ENCODE results near the gene RBSN. TPM values are rescaled to one million over a fixed set of nuclear protein-coding genes. Genes with fewer than 3 reads are reported as not detected.

RBSN gene
- polyA plus RNA-seq, 3 donors from 2014 or later, result 3.6 to 16.3 (median 11.1) TPM

DNA sequence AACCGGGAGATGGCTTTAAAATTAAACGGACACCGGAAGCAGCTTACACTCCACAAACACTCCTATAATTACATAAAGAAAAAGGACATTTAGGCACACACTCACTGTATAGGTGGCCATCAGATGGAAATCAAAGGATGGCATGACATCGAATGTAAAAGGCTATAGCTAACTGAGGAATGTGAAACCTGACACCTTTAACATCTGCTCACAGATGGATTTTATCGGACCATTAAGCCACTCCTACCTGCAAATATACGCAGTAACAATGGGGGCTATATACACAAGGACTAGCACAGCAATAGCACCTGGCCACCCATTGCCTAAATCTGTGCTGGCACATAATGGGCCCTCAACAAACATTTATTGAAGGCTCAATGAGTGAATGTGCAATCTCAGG, 14.5 kb upstream of the RBSN start:
- peaks cover 4 to 10% (median 7%) of the 10 kb centered on the region in 3 donors for H3K27me3 Mint-ChIP-seq (ENCODE audit: low read depth in 3 of 3)
- H3K27ac Mint-ChIP-seq, result no peak overlapping the region
- DNase-seq, result no peak
- no peaks in the 10 kb centered on the region for H3K9me3 Mint-ChIP-seq
- no peak overlapping the region for H3K4me3 Mint-ChIP-seq
- no peaks in the 10 kb centered on the region for H3K36me3 Mint-ChIP-seq
- no peaks in the 10 kb centered on the region for H3K4me1 Mint-ChIP-seq

GRCh38 chr3:15112011-15112410, 13.1 kb upstream of the RBSN start:
- H3K9me3 Mint-ChIP-seq, result no peaks in the 10 kb centered on the region
- H3K4me3 Mint-ChIP-seq, result no peak overlapping the region
- no peak overlapping the region for H3K27ac Mint-ChIP-seq
- H3K36me3 Mint-ChIP-seq, result no peaks in the 10 kb centered on the region
- peaks cover 0 to 3% of the 10 kb centered on the region in 2 donors for H3K4me1 Mint-ChIP-seq
- DNase-seq, result no peak
- H3K27me3 Mint-ChIP-seq (ENCODE audit: low read depth in 3 of 3), result peaks cover 2 to 7% (median 5%) of the 10 kb centered on the region in 3 donors

- Mint-ChIP-seq H3K36me3 (no peaks in the 10 kb centered on the region), H3K27me3 (ENCODE audit: low read depth in 3 of 3) (peaks cover 3 to 6% (median 4%) of the 10 kb centered on the region in 3 donors), H3K4me3 (no peak overlapping the region), H3K27ac (no peak overlapping the region), H3K4me1 (peaks cover 0 to 3% of the 10 kb centered on the region in 2 donors), H3K9me3 (no peaks in the 10 kb centered on the region)
- no peak for DNase-seq
Measured at GRCh38 chr3:15110206-15110605, 11.3 kb upstream of the RBSN start.

GRCh38 chr3:15108869-15109268, 9.9 kb upstream of the RBSN start:
- Mint-ChIP-seq H3K27me3 (ENCODE audit: low read depth in 3 of 3) (peaks cover 3 to 5% (median 4%) of the 10 kb centered on the region in 3 donors), H3K4me1 (peaks cover 0 to 3% of the 10 kb centered on the region in 2 donors), H3K9me3 (no peaks in the 10 kb centered on the region), H3K4me3 (no peak overlapping the region), H3K27ac (no peak overlapping the region), H3K36me3 (no peaks in the 10 kb centered on the region)
- DNase-seq, result no peak

DNA sequence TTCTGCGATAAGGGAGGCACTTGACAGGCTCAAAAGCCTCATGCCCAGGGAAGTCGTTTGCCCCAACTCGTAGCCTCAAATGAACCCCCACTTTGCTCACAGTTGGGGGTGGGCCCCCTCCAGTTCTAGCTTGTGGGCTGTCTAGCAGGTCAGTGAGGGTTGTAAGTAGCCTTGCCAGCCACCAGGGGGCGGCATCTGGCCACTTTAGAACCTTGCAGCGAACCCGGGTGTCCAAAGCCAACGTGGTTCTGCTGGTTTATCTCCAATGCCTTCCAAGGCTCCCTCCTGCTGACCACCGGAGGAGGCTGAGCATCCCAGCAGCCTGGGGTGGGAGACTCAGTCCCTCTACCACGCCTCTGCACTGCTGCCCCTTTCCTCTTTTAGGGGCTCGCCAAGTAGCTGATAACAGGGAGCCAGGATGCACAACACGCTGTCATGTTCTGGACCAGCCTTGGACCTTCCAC, 9.2 kb upstream of the RBSN start:
- peak; percentile 66 to 73 (median 71) for DNase-seq
- Mint-ChIP-seq H3K36me3 (no peaks in the 10 kb centered on the region), H3K27ac (peak overlapping the region in 2 of 6 donors; percentile 30 to 59), H3K27me3 (ENCODE audit: low read depth in 3 of 3) (peaks cover 3 to 5% (median 4%) of the 10 kb centered on the region in 3 donors), H3K4me1 (peaks cover 0 to 3% of the 10 kb centered on the region in 2 donors), H3K9me3 (no peaks in the 10 kb centered on the region), H3K4me3 (no peak overlapping the region)

- Mint-ChIP-seq H3K4me3 (no peak overlapping the region), H3K4me1 (peaks cover 0 to 3% of the 10 kb centered on the region in 2 donors), H3K27ac (peak overlapping the region in 1 of 6 donors; percentile 40), H3K36me3 (no peaks in the 10 kb centered on the region), H3K9me3 (no peaks in the 10 kb centered on the region), H3K27me3 (ENCODE audit: low read depth in 3 of 3) (peaks cover 3 to 5% (median 5%) of the 10 kb centered on the region in 3 donors)
- DNase-seq, result no peak
Measured at GRCh38 chr3:15107075-15107947, 8.4 kb upstream of the RBSN start.

- Mint-ChIP-seq H3K27ac (no peak overlapping the region), H3K4me1 (peaks cover 18 to 23% of the 10 kb centered on the region in 2 donors), H3K4me3 (no peak overlapping the region), H3K9me3 (no peaks in the 10 kb centered on the region), H3K27me3 (ENCODE audit: low read depth in 3 of 3) (peaks cover 16 to 29% (median 26%) of the 10 kb centered on the region in 3 donors), H3K36me3 (no peaks in the 10 kb centered on the region)
- no peak for DNase-seq
Measured at GRCh38 chr3:15102836-15103235, 3.9 kb upstream of the RBSN start.

DNA sequence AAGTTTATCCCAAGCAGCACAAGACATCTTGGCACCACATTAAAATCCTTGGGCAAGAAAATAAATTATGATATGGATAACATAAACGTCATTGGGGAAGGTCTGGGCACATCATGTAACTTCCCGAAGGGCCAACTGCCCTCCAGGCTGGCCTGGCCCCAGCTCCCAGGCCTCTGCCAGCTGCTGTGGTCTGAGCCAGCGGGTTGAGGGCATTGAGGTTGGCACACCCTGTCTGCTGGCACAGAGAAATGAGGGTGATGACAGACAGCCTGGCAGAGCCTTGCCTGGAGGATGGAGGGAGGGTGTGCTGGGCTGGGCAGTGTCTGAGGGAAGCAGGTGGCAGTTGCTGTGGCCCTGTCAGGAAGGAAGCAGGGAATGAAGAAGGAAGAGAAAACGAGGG, 3.3 kb upstream of the RBSN start:
- Mint-ChIP-seq H3K27ac (no peak overlapping the region), H3K9me3 (no peaks in the 10 kb centered on the region), H3K36me3 (no peaks in the 10 kb centered on the region), H3K27me3 (ENCODE audit: low read depth in 3 of 3) (peaks cover 17 to 30% (median 28%) of the 10 kb centered on the region in 3 donors), H3K4me3 (peak overlapping the region in 2 of 5 donors; percentile 26 to 33), H3K4me1 (peaks cover 23 to 28% of the 10 kb centered on the region in 2 donors)
- DNase-seq, result no peak

DNA sequence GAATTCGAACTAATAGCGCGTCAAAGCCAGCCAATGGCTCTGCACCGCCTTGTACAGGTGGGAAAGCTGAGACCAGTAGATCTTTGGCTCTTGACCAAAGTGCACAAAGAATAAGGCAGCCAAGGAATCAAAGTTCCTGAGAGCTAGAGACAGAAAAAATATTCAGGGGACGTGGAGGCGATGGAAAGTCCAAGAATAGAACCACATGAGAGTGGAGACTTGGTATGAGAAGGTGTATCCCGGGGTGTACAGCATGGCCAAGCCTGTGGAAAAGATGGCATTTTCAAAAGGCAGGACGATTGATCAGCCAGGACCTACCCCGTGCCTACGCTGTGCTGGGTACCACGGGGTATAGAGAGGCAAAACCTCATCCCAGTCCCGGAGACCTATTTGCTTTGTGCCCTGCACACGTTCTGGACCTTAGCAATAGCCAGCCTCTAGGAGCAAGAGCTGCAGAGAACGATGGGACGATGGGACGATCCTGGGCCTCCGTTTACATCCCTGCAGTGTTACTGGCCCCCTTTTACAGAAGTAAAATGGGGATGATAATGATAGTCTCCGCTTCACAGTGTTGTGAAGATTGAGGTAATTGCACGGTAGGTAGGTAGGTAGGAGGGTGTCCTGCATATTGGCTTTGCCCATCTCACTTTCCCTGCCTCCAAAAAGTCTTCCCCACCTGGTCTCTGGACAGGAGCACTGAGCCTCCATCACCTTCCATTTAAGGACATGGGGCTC, 583 bp upstream of the RBSN start:
- Mint-ChIP-seq H3K36me3 (peaks cover 0 to 15% (median 5%) of the 10 kb centered on the region in 3 donors), H3K9me3 (no peaks in the 10 kb centered on the region), H3K27ac (peak overlapping the region; percentile 95 to 98 (median 98)), H3K27me3 (ENCODE audit: low read depth in 3 of 3) (peaks cover 17 to 29% (median 27%) of the 10 kb centered on the region in 3 donors), H3K4me1 (peaks cover 25 to 38% of the 10 kb centered on the region in 2 donors), H3K4me3 (peak overlapping the region; percentile 88 to 95 (median 91))
- DNase-seq, result no peak

GRCh38 chr3:15097891-15098290, 1.1 kb downstream of the RBSN start:
- peaks cover 25 to 38% of the 10 kb centered on the region in 2 donors for H3K4me1 Mint-ChIP-seq
- H3K27ac Mint-ChIP-seq, result peak overlapping the region; percentile 95 to 98 (median 98)
- peaks cover 5 to 25% (median 5%) of the 10 kb centered on the region in 3 donors for H3K36me3 Mint-ChIP-seq
- peak; percentile 70 to 72 (median 70) for DNase-seq
- peak overlapping the region; percentile 88 to 95 (median 91) for H3K4me3 Mint-ChIP-seq
- peaks cover 17 to 29% (median 27%) of the 10 kb centered on the region in 3 donors for H3K27me3 Mint-ChIP-seq (ENCODE audit: low read depth in 3 of 3)
- no peaks in the 10 kb centered on the region for H3K9me3 Mint-ChIP-seq

DNA sequence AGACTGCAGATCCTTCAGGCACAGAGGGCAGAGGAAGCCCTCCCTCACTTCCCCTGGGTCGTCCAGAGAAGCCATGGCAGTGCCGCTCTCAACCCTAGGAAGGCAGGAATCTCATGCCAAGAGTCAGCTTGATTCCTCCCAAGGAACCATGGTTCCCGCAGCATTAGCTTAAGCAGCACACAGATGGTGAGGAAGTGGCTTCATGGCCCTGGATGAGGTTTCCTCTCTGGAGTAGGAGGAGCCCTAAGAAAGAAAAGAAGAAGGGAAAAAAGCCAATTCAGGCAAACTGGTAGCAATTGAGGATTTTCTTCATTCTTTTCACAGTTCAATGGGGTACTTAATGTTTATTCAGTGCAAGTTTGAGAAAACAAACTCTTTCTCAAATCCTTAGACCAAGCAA, 2.9 kb downstream of the RBSN start:
- H3K9me3 Mint-ChIP-seq, result no peaks in the 10 kb centered on the region
- H3K27me3 Mint-ChIP-seq (ENCODE audit: low read depth in 3 of 3), result peaks cover 17 to 27% (median 26%) of the 10 kb centered on the region in 3 donors
- H3K4me1 Mint-ChIP-seq, result peaks cover 25 to 38% of the 10 kb centered on the region in 2 donors
- peak overlapping the region in 2 of 5 donors; percentile 7 to 39 for H3K4me3 Mint-ChIP-seq
- peaks cover 5 to 31% (median 5%) of the 10 kb centered on the region in 3 donors for H3K36me3 Mint-ChIP-seq
- H3K27ac Mint-ChIP-seq, result peak overlapping the region in 3 of 6 donors; percentile 53 to 79 (median 76)
- DNase-seq, result no peak

GRCh38 chr3:15094187-15094875, 4.6 kb downstream of the RBSN start:
- no peaks in the 10 kb centered on the region for H3K9me3 Mint-ChIP-seq
- H3K4me1 Mint-ChIP-seq, result peaks cover 20 to 29% of the 10 kb centered on the region in 2 donors
- H3K36me3 Mint-ChIP-seq, result peaks cover 10 to 42% (median 11%) of the 10 kb centered on the region in 3 donors

GRCh38 chr3:15092686-15093085, 6.3 kb downstream of the RBSN start:
- H3K27me3 Mint-ChIP-seq (ENCODE audit: low read depth in 3 of 3), result peaks cover 0 to 5% (median 2%) of the 10 kb centered on the region in 3 donors
- H3K4me1 Mint-ChIP-seq, result peaks cover 5 to 14% of the 10 kb centered on the region in 2 donors
- DNase-seq, result no peak
- H3K36me3 Mint-ChIP-seq, result peaks cover 10 to 45% (median 11%) of the 10 kb centered on the region in 3 donors
- H3K27ac Mint-ChIP-seq, result no peak overlapping the region
- no peaks in the 10 kb centered on the region for H3K9me3 Mint-ChIP-seq
- H3K4me3 Mint-ChIP-seq, result no peak overlapping the region

More at GRCh38 chr3:15094187-15094875, 4.6 kb downstream of the RBSN start:
- no peak for DNase-seq
- no peak overlapping the region for H3K27ac Mint-ChIP-seq
- H3K27me3 Mint-ChIP-seq (ENCODE audit: low read depth in 3 of 3), result peaks cover 16 to 21% (median 18%) of the 10 kb centered on the region in 3 donors
- H3K4me3 Mint-ChIP-seq, result no peak overlapping the region

Data from immature natural killer cell (primary cell).